SK-N-SH (cell line): ENCODE data around the gene MRPL36.

Source experiments
- EP300 ChIP-seq, 2 experiments: IDR thresholded peaks; 2 replicates each; pipeline versions ENCODE4 v1.4.0 to v1.6.1; 2012; ENCODE audit warnings: borderline replicate concordance in 1 of 2, low read depth in 1 of 2, low read length in 1 of 2
- POLR2AphosphoS5 ChIP-seq: IDR thresholded peaks from 2 replicates; pipeline ENCODE4 v1.6.1; 2012; ENCODE audit warnings: low read depth, low read length
- RFX5 ChIP-seq: IDR thresholded peaks from 2 replicates; pipeline ENCODE4 v1.6.1; 2012; ENCODE audit warnings: mild to moderate bottlenecking, improper control_type of control experiment, low read length
- YY1 ChIP-seq: IDR thresholded peaks from 2 replicates; pipeline ENCODE4 v1.4.0; 2012; ENCODE audit warnings: low read depth, mild to moderate bottlenecking
- TF ChIP-seq, protein P1 (sequence below): fragments of 200-600 bp; sonication (generic); IDR thresholded peaks from 2 replicates; pipeline ENCODE4 v1.6.1; 2017; ENCODE audit warnings: antibody characterized with exemption, mild to moderate bottlenecking, moderate library complexity

DNA sequence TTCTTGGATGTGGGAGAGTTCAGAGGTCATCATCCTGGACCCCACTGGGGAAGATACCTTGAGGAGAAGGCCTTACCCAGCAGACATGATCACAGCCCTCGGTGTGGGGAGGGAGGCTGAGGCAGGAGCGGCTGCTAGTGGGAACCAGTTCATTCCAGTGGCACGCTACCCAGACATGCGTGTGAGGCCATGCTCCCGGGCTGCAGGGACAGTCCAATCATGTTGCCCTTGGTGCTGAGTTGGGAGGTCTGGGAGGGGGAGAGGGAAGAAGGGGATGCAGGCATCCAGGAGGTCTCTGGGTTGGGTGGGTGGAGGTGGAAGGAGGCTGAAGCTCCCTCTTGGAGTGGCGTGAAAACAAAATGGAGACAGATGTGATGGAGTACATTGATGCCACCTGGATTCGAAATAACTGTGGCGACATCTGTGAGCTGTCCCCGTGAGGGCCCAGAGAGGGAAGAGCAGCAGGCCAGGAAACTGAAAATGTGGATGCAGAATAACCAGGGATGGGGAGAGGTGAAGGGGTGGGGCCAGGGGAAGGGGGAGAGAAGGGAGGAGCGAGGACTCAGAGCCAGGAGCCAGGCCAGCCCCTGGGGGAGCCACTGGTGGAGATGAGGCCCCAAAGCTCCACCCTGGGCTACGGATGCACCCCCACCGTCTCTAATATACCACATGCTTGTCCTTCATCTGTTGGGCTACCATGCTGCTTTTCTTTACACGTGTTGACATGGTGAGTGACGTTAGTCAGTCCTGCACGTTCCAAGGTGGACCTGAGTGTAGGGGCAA, 17.8 kb upstream of the MRPL36 start:
- TF ChIP-seq RFX5 (no peak), YY1 (no peak), POLR2AphosphoS5 (no peak), EP300 (IDR thresholded peaks at IDR 0.05; ENCODE audit: borderline replicate concordance in 1 of 2, low read depth in 1 of 2, low read length in 1 of 2) (no peak)
- TF ChIP-seq, protein P1, sequence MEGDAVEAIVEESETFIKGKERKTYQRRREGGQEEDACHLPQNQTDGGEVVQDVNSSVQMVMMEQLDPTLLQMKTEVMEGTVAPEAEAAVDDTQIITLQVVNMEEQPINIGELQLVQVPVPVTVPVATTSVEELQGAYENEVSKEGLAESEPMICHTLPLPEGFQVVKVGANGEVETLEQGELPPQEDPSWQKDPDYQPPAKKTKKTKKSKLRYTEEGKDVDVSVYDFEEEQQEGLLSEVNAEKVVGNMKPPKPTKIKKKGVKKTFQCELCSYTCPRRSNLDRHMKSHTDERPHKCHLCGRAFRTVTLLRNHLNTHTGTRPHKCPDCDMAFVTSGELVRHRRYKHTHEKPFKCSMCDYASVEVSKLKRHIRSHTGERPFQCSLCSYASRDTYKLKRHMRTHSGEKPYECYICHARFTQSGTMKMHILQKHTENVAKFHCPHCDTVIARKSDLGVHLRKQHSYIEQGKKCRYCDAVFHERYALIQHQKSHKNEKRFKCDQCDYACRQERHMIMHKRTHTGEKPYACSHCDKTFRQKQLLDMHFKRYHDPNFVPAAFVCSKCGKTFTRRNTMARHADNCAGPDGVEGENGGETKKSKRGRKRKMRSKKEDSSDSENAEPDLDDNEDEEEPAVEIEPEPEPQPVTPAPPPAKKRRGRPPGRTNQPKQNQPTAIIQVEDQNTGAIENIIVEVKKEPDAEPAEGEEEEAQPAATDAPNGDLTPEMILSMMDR = no peak
